Right cardiac atrium (tissue), 5 donors: ENCODE data around the gene EXOSC6. TPM values are rescaled to one million over a fixed set of nuclear protein-coding genes. Genes with fewer than 3 reads are reported as not detected.
"Not testable (repeated sequence)": the region's sequence is repeated elsewhere in the genome, so short reads cannot be mapped to it uniquely, and the experiment has no call there.

Experiments used
- ATAC-seq, 2 donors: fragments of 200-7000 bp; cut with Tn5 transposase; one replicate each; pipeline versions ENCODE4 v1.8.0 to v1.9.1; 2020; ENCODE audit warnings: moderate library complexity in 2 of 2, mild to moderate bottlenecking in 1 of 2
- DNase-seq, 3 donors: peaks; one replicate each; pipeline ENCODE4 v3.0.0-alpha.2; 2020
- H3K27ac ChIP-seq: one replicate; pipeline ENCODE4 v1.5.1; 2013; ENCODE audit warnings: mild to moderate bottlenecking, low read length, control low read depth, moderate library complexity
- H3K27me3 ChIP-seq: one replicate; pipeline ENCODE4 v1.6.1; 2013; ENCODE audit not compliant: control insufficient read depth, insufficient read depth
- H3K4me1 ChIP-seq: one replicate; pipeline ENCODE4 v1.6.1; 2013; ENCODE audit warnings: low read length; ENCODE audit not compliant: control insufficient read depth, insufficient read depth
- H3K4me3 ChIP-seq: one replicate; pipeline ENCODE4 v1.5.1; 2013; ENCODE audit warnings: low read length, control low read depth
- H3K9me3 ChIP-seq: one replicate; pipeline ENCODE4 v1.6.1; 2013; ENCODE audit warnings: low read length; ENCODE audit not compliant: control insufficient read depth
- WGBS: extraction: QIAGEN DNeasy Blood & Tissue Kit; methylation state at CpG from one replicate; pipeline ENCODE4 v1.1.7; 2013; 5-methylcytosine and 5-hydroxymethylcytosine counted together
- intact Hi-C, 4 donors: fragments of 100-400 bp; cut with DNase I; formaldehyde crosslinking; loops; one replicate each; pipeline versions ENCODE4 v1.11.0 to v1.14.0; 2022 to 2023
- polyA plus RNA-seq: library from polyadenylated mRNA; stranded (reverse); fragments of 200-250 nt; gene quantifications from one replicate; pipeline ENCODE4 v1.2.3, GENCODE V29; 2013
- total RNA-seq, 4 donors: library from RNA; stranded (reverse); fragmentation: NEBNext Ultra II Directional; extraction: Animal tissue kit (Norgen Biotek cat#: 25700); gene quantifications; one replicate each; pipeline ENCODE4 v1.2.1, GENCODE V29; 2021
- donor health status: healthy with polysubstance abuse.
- donor health status: DM: no; HTN: yes; CAD: no.
- donor health status: DM: no; HTN: no; CAD: no.
- donor health status: DM: no; HTN: yes; CAD: no; lungs with severe emphysema.
- donor health status: DM: yes; HTN: yes; CAD: no.

Gene EXOSC6
- total and polyA plus RNA-seq, 5 donors, result 8.7 to 18.5 (median 14.6) TPM

DNA sequence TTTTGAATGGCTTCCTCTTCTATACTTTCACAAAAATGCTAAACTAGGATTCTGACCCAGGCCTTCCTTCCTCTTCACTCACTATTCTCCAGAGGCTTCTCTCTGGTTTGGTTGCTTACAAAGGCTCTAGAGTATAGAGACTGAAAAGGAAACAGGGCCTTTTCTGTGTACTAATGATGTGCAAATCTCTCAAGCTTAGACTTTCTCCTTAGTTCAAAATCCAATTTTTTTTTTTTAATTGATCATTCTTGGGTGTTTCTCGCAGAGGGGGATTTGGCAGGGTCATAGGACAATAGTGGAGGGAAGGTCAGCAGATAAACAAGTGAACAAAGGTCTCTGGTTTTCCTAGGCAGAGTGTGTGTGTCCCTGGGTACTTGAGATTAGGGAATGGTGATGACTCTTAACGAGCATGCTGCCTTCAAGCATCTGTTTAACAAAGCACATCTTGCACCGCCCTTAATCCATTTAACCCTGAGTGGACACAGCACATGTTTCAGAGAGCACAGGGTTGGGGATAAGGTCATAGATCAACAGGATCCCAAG lies 27.7 kb downstream of the EXOSC6 start:
- intact Hi-C loops, DNase-seq, ATAC-seq, H3K27me3 ChIP-seq, H3K4me3 ChIP-seq, H3K9me3 ChIP-seq, H3K4me1 ChIP-seq, H3K27ac ChIP-seq: not testable (repeated sequence)
- 59% methylated on average over 1 of the region's 3 CpGs for WGBS

DNA sequence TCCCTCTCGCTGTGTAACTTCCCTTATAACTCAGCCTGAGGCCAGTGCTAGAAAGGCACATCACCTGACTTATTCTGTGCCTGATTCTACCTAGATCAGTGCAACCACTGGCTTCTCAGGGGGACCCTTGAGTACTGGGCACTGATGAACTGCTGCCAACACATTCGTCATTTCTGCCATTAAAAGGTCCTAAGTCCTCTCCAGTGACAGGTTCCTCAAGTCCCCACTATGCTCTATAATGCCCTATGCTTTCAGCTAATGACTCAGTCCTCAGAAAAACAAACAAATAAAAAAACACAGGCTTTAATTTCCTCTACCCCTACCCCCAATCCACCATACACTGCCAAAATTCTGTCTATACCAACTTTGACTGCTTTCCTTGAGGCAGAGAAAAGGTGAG lies 28.5 kb downstream of the EXOSC6 start:
- intact Hi-C loops, H3K27ac ChIP-seq, H3K9me3 ChIP-seq, ATAC-seq, H3K4me1 ChIP-seq, H3K4me3 ChIP-seq, H3K27me3 ChIP-seq, DNase-seq: not testable (repeated sequence)
- WGBS, result 73% methylated on average over 1 of the region's 2 CpGs

DNA sequence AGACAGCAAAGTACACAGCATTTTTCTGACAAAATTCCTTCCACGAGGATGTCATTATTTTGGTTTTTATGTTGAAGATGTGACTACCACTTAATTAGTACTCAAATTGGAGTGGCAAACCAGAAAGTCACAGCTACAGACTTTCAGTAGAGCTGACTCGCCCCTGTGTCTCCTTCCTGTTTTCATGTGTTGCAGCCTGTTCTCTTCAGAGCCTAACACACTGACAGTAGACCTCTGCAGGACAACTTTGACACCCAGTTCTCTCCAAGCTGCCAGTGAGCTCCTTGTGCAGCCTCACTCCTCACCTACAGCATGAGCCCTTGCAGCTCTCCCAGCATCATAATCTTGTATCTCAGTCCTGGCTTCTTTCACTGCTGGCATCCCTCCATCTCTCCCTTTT lies 29.2 kb downstream of the EXOSC6 start:
- WGBS, result 63% methylated on average over 2 of the region's 2 CpGs
- H3K27me3 ChIP-seq, DNase-seq, intact Hi-C loops, H3K4me1 ChIP-seq, H3K27ac ChIP-seq, H3K4me3 ChIP-seq, H3K9me3 ChIP-seq, ATAC-seq: not testable (repeated sequence)

GRCh38 chr16:70218586-70218985 lies 33.2 kb downstream of the EXOSC6 start:
- WGBS, result 91% methylated on average over 2 of the region's 2 CpGs

DNA sequence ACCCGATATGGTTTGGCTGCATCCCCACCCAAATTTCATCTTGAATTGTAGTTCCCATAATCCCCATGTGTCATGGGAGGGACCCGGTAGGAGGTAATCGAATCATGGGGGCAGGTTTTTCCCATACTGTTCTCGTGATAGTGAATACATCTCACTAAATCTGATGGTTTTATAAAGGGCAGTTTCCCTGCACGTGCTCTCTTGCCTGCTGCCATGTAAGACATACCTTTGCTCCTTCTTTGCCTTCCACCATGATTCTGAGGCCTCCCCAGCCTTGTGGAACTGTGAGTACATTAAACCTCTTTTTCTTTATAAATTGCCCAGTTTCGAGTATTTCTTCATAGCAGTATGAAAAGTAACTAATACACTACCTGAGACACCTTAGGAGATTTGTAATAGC lies 45.4 kb downstream of the EXOSC6 start:
- H3K4me1 ChIP-seq, ATAC-seq, H3K27me3 ChIP-seq, intact Hi-C loops, H3K4me3 ChIP-seq, DNase-seq, H3K9me3 ChIP-seq, H3K27ac ChIP-seq: not testable (repeated sequence)
- 93% methylated on average over 6 of the region's 6 CpGs for WGBS

More at GRCh38 chr16:70218586-70218985, 33.2 kb downstream of the EXOSC6 start:
- DNase-seq, H3K27ac ChIP-seq, H3K9me3 ChIP-seq, H3K4me3 ChIP-seq, H3K27me3 ChIP-seq, H3K4me1 ChIP-seq, ATAC-seq, intact Hi-C loops: not testable (repeated sequence)

DNA sequence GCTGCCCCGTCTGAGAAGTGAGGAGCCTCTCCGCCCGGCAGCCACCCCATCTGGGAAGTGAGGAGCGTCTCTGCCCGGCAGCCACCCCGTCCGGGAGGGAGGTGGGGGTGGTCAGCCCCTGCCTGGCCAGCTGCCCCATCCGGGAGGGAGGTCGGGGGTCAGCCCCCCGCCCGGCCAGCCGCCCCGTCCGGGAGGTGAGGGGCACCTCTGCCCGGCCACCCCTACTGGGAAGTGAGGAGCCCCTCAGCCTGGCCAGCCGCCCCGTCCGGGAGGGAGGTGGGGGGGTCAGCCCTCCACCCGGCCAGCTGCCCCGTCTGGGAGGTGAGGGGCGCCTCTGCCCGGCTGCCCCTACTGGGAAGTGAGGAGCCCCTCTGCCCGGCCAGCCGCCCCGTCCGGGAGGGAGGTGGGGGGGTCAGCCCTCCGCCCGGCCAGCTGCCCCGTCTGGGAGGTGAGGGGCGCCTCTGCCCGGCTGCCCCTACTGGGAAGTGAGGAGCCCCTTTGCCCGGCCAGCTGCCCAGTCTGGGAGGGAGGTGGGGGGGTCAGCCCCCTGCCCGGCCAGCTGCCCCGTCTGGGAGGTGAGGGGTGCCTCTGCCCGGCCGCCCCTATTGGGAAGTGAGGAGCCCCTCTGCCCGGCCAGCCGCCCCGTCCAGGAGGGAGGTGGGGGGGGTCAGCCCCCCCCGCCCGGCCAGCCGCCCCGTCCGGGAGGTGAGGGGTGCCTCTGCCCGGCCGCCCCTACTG lies 46.9 kb downstream of the EXOSC6 start:
- ATAC-seq, H3K27me3 ChIP-seq, H3K27ac ChIP-seq, H3K4me1 ChIP-seq, H3K4me3 ChIP-seq, H3K9me3 ChIP-seq, intact Hi-C loops: not testable (repeated sequence)
- peak in 2 of 3 donors; percentile 9 to 45 for DNase-seq
- 94% methylated on average over 40 of the region's 46 CpGs for WGBS

- H3K4me3 ChIP-seq, H3K4me1 ChIP-seq, DNase-seq, H3K9me3 ChIP-seq, ATAC-seq, H3K27me3 ChIP-seq, H3K27ac ChIP-seq, intact Hi-C loops: not testable (repeated sequence)
- 98% methylated on average over 17 of the region's 29 CpGs for WGBS
These were observed 47.7 kb downstream of the EXOSC6 start for GRCh38 chr16:70204010-70204409.

- H3K27me3 ChIP-seq, intact Hi-C loops, H3K9me3 ChIP-seq, H3K4me3 ChIP-seq, ATAC-seq, H3K27ac ChIP-seq, H3K4me1 ChIP-seq, DNase-seq: not testable (repeated sequence)
- 53% methylated on average over 5 of the region's 7 CpGs for WGBS
These were observed 48.2 kb downstream of the EXOSC6 start for GRCh38 chr16:70203508-70203907.

- DNase-seq, ATAC-seq, H3K4me1 ChIP-seq: not testable (repeated sequence)
These were observed 51.7 kb downstream of the EXOSC6 start for GRCh38 chr16:70200063-70200462.

DNA sequence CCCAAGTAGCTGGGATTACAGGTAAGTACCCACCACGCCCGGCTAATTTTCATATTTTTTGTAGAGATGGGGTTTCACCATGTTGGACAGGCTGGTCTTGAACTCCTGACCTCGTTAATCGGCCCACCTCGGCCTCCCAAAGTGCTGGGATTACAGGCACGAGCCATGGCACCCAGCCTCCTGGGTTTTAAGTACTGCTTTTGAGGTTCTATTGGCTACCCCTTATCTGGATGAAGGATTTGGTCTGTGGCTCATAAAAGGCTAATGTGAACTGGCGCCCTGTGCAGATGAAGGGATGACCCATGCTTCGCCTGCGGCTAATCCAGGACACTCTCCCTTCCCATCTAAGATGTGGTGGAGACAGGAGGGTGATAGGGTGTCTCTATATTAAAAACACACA lies 52.6 kb downstream of the EXOSC6 start:
- ATAC-seq, result peak in 1 of 2 donors; percentile 31
- H3K27ac ChIP-seq, H3K4me3 ChIP-seq, H3K27me3 ChIP-seq, H3K4me1 ChIP-seq, H3K9me3 ChIP-seq, intact Hi-C loops: not testable (repeated sequence)
- DNase-seq, result peak in 1 of 3 donors; percentile 15
- WGBS, result 91% methylated on average over 9 of the region's 9 CpGs

More at GRCh38 chr16:70200063-70200462, 51.7 kb downstream of the EXOSC6 start:
- H3K4me3 ChIP-seq, H3K27ac ChIP-seq, intact Hi-C loops, H3K9me3 ChIP-seq, H3K27me3 ChIP-seq: not testable (repeated sequence)
- WGBS, result 85% methylated on average over 8 of the region's 8 CpGs

DNA sequence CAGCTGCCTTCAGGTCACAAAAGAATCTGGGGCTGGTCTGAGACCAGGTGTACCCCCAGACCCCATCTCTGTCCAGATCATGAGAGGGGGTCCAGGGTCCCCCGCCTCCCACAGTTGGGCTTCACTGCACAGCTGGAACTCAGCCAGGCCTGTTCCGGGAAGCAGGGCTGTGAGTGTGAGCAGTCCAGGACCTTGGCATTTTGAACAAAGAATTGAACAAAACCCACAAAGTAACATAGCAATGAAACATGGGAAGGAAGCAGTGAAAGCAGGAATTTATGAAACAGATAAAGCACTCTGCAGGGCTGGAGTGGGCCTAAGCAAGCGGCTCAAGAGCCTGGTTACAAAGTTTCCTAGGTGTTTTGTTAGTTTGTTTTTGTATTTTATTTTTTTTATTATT lies 53.1 kb downstream of the EXOSC6 start:
- H3K27ac ChIP-seq, H3K4me3 ChIP-seq, H3K27me3 ChIP-seq, H3K4me1 ChIP-seq, intact Hi-C loops, H3K9me3 ChIP-seq: not testable (repeated sequence)
- DNase-seq, result peak in 1 of 3 donors; percentile 23
- 43% methylated on average over 3 of the region's 3 CpGs for WGBS
- ATAC-seq, result peak; percentile 25 to 40
